HG03039 (cell line): ENCODE results near the gene MELTF.

Experiments used
- ATAC-seq: cut with Tn5 transposase; IDR thresholded peaks from one replicate; pipeline ENCODE4 v1.9.1; 2021; ENCODE audit warnings: mild to moderate bottlenecking, moderate library complexity; ENCODE audit not compliant: unreplicated experiment

Gene MELTF

GRCh38 chr3:196995027-196995426 lies 34.6 kb downstream of the MELTF start:
- ATAC-seq: no peak

- no peak for ATAC-seq
Observed at GRCh38 chr3:196994056-196994455, 35.6 kb downstream of the MELTF start.

GRCh38 chr3:196992461-196993065 lies 37.1 kb downstream of the MELTF start:
- no peak for ATAC-seq

- no peak for ATAC-seq
Observed at GRCh38 chr3:196991581-196992460, 37.8 kb downstream of the MELTF start.

GRCh38 chr3:196990601-196991007 lies 39.0 kb downstream of the MELTF start:
- no peak for ATAC-seq

- no peak for ATAC-seq
Observed at GRCh38 chr3:196989721-196990262, 39.8 kb downstream of the MELTF start.

- no peak for ATAC-seq
Observed at GRCh38 chr3:196988241-196989029, 41.2 kb downstream of the MELTF start.

GRCh38 chr3:196987022-196987421 lies 42.6 kb downstream of the MELTF start:
- no peak for ATAC-seq

- ATAC-seq: no peak
Observed at GRCh38 chr3:196985954-196986885, 43.4 kb downstream of the MELTF start.

GRCh38 chr3:196985298-196985697 lies 44.3 kb downstream of the MELTF start:
- no peak for ATAC-seq

GRCh38 chr3:196983186-196983585 lies 46.4 kb downstream of the MELTF start:
- ATAC-seq: no peak

GRCh38 chr3:196981657-196982056 lies 48.0 kb downstream of the MELTF start:
- ATAC-seq: no peak

GRCh38 chr3:196979545-196979944 lies 50.1 kb downstream of the MELTF start:
- ATAC-seq: no peak

GRCh38 chr3:196976941-196977340 lies 52.7 kb downstream of the MELTF start:
- ATAC-seq: no peak

GRCh38 chr3:196975349-196975748 lies 54.3 kb downstream of the MELTF start:
- no peak for ATAC-seq

GRCh38 chr3:196974661-196975060 lies 55.0 kb downstream of the MELTF start:
- ATAC-seq: no peak

- no peak for ATAC-seq
Observed at GRCh38 chr3:196971094-196971698, 58.4 kb downstream of the MELTF start.

- no peak for ATAC-seq
Observed at GRCh38 chr3:196970547-196971093, 59.0 kb downstream of the MELTF start.
